A549 (cell line): ENCODE results near the gene HSFX3.

Experiments used
- CTCF ChIP-seq: fragments of >200 bp; sonication (Bioruptor Twin); formaldehyde crosslinking; IDR thresholded peaks from 3 replicates; pipeline ENCODE4 v1.5.1; 2016
- GATA3 ChIP-seq: IDR thresholded peaks from 2 replicates; pipeline ENCODE4 v1.6.1; 2012; ENCODE audit warnings: borderline replicate concordance
- HOXA7 ChIP-seq: fragments of 250-450 bp; sonication (Bioruptor Pico); IDR thresholded peaks from 2 replicates; pipeline ENCODE4 v1.5.0; 2020; ENCODE audit warnings: mild to moderate bottlenecking, moderate library complexity

GRCh38 chrX:149531599-149531998 is 18.1 kb downstream of the HSFX3 start:
- TF ChIP-seq CTCF (no peak), HOXA7 (no peak), GATA3 (no peak)
